GM21576 (cell line): ENCODE data around the gene DMWD.

ENCODE experiments used
- ATAC-seq: cut with Tn5 transposase; IDR thresholded peaks from one replicate; pipeline ENCODE4 v1.9.1; 2021; ENCODE audit warnings: mild to moderate bottlenecking, moderate library complexity; ENCODE audit not compliant: unreplicated experiment

The DMWD gene

GRCh38 chr19:45771311-45771933 is 21.2 kb downstream of the DMWD start:
- ATAC-seq, result no peak

DNA sequence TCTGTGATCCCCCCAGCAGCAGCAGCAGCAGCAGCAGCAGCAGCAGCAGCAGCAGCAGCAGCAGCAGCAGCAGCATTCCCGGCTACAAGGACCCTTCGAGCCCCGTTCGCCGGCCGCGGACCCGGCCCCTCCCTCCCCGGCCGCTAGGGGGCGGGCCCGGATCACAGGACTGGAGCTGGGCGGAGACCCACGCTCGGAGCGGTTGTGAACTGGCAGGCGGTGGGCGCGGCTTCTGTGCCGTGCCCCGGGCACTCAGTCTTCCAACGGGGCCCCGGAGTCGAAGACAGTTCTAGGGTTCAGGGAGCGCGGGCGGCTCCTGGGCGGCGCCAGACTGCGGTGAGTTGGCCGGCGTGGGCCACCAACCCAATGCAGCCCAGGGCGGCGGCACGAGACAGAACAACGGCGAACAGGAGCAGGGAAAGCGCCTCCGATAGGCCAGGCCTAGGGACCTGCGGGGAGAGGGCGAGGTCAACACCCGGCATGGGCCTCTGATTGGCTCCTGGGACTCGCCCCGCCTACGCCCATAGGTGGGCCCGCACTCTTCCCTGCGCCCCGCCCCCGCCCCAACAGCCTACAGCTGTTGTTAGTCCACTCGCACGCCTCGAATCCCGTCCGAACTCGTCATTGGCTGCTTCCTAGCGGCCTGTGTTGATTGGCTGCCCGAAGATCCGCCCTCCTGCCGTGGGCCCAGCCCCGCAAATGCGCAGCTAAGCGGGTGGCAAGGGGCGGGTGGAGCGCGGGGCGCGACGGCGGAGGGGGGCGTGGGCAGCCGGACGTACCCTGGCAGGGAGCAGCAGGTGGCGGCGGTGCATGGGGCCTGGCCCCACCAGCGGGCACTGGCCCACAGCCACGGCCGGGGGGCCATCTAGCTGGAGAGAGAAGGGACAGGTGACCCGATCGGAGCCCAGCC is 22.2 kb downstream of the DMWD start:
- peak; percentile 48 for ATAC-seq

GRCh38 chr19:45769821-45770191 is 22.8 kb downstream of the DMWD start:
- ATAC-seq, result peak; percentile 17

DNA sequence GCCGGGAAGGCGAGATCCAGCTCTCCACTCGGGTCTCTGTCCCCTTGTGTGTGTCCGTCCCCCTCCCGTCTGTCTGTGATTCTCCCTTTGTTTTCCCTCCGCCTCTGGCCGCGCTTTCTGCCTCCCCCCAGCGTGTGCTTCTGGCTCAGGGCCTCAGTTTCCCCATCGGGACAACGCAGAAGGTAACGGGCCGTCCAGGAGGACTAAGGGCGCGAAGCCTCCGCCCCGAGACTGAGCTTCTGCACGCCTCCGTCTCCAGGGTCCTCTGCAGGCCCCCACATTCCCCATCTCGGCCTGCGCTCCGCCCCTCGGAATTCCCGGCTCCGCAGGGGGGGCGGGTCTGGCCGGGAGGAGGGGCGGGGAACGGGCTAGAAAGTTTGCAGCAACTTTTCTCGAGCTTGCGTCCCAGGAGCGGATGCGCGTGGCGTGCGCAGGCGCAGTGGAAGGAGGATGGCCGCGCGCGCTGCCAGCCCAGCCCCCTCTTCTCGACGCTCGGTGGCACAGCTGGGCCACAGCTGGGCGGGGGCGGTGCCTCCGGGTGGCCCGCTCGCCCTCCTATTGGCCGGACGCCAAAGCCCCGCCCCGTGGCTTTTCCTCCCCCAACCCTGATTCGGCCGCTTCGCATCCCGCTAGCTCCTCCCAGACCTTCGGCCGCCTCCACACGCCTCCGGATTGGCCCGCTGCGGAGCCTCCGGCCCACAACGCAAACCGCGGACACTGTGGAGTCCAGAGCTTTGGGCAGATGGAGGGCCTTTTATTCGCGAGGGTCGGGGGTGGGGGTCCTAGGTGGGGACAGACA is 23.5 kb downstream of the DMWD start, which contains the start of gene SIX5:
SIX5 (minus strand) TSS at position 269 of the 799 bp plus-strand sequence. CDS start 408 bp downstream, outside the sequence.
- peak; percentile 50 for ATAC-seq

- ATAC-seq, result no peak
Measured at GRCh38 chr19:45768655-45768983, 24.0 kb downstream of the DMWD start.

GRCh38 chr19:45767881-45768654 is 24.6 kb downstream of the DMWD start:
- ATAC-seq, result no peak

DNA sequence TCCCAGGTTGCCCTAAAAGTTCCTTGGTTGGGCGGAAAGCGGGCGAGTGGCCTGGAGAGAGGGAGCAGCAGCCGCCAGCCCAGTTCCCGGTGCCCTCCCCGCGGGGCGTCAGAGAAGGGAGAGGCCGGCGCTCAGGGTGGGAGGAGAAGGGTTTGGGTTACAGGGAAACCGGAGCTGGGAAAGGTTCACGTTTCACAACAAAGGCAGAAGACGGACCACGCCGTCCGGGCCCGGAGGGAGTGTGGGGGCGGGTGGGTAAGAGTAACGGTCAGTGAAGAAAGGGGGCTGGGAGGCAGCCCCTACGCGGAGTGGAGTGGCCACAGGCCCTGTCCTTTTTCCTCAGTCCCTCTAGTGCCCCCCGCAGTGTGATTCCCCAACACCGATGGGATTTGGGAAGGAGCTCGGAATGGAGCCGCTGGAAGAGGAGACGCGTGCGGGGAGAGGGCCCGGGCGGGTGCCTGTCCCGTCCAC is 25.2 kb downstream of the DMWD start:
- no peak for ATAC-seq

DNA sequence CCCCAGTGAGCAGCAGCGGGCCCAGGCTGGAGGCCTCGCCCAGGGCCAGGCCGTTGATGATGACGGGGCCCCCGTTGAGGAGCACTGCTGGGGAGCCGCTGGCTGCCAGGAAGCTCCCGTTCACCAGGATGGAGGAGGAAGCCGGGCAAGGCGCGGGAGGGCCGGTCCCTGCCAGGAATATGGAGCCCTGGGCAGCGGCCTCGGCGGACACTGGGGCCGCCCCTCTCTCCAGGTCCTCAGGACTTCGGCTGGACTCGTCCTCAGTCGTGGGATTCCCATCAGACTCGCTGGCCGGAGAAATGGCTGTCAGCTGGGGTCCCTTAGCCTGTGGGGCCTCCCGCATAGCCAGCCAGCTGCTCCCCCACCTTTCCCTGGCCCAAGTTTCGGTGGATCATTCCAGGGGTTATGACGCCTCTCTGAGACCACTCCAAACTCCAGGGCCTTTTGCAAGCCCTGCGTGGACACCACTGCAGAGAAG is 25.7 kb downstream of the DMWD start:
- no peak for ATAC-seq

DNA sequence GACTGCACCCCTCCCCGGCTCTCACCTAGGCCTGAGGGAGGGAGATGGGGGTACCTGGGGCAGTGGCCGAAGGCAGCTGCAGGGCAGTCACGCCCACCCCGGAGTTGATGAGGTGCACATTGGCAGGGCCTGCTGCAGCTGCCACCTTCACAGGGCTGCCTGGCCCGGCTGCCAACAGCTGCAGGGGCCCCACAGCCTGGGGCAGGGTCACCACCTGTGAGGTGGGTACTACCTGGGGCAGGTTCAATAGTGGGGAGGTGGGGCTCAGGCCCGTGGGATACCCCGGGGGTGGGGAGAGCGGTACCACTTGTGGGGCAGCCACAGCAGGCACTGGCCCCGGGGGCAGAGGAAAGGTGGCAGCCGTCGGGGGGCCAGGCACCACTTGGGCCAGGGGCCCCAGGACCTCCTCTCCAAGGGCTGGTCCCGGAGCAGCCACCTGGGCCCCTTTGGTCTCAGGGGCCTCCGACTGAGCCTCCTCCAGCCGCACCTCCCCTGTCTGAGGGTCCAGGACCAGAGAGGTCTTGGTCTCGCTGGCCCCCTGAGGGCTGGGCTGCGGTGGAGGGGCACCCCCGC is 26.3 kb downstream of the DMWD start:
- no peak for ATAC-seq

- no peak for ATAC-seq
Measured at GRCh38 chr19:45765702-45766295, 26.8 kb downstream of the DMWD start.

- no peak for ATAC-seq
Measured at GRCh38 chr19:45764945-45765701, 27.5 kb downstream of the DMWD start.

- ATAC-seq, result no peak
Measured at GRCh38 chr19:45764475-45764874, 28.2 kb downstream of the DMWD start.

- ATAC-seq, result no peak
Measured at GRCh38 chr19:45763691-45764294, 28.9 kb downstream of the DMWD start.

DNA sequence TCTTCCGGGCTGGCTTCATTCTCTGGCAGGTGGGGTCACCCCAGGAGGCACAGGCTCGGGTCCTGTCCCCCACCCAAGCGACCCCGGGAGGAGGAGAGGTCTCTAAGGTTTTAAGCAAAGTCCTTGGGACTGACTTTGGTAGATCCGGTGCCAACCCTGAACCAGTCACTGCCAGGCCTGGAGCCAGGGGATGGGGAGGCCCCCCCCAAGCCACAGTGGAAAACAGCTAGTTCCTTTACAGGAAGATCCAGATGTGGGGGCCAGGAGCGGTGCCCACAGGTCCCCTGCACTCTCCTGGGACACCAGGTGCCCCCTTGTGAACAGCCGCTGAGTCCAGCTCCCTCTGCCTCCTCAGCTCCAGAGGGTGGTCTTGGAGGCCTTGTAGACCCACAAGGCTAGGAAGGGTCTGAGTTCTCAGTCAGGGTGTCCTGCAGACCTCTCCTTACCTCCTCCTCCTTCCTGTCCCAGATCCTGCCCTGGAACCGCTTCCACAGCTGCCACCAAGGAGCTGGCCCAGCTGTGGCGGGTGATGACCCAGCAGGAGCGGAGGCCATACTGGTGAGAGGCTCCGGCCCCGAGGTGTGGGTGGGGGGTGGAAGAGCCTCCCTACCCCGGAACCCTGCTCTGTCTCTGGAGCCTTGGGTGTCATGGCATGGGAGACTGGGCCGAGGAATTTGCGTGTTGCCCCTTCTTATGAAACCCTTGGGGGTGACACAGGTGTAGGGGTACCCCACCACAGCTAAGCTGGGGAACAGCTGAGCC is 29.6 kb downstream of the DMWD start:
- ATAC-seq, result no peak

- no peak for ATAC-seq
Measured at GRCh38 chr19:45761714-45762113, 30.9 kb downstream of the DMWD start.

DNA sequence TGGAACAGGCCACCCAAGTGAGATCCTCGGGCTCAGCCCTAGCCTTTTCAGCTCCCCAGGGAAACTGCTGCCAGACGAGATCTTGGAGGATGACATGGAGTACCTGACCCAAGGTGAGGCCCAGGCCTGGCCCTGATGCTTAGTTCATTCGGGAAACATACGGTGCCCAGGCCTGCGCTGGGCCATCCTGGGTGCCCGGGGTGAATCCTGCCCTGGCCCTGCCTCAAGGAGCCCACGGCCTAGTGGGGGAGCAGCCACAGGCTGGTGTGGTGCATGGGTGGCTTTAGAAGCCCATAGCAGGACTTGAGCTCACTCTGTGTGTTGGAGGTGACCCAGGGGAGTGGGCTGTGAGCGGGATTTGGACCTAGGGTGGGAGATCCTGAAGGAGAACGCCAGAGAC is 33.7 kb downstream of the DMWD start:
- ATAC-seq, result no peak

- ATAC-seq, result no peak
Measured at GRCh38 chr19:45757695-45758094, 35.0 kb downstream of the DMWD start.

- ATAC-seq, result no peak
Measured at GRCh38 chr19:45754323-45754722, 38.3 kb downstream of the DMWD start.
